Osteoblast (primary cell): ENCODE results near the gene AATK. TPM values are rescaled to one million over a fixed set of nuclear protein-coding genes. Genes with fewer than 3 reads are reported as not detected.

Experiments used
- DNase-seq: peaks from one replicate; pipeline ENCODE4 v3.0.0; 2011; ENCODE audit warnings: low spot score, mixed read lengths; ENCODE audit not compliant: insufficient read length; ENCODE audit errors: missing footprints
- H2AFZ ChIP-seq: 2 replicates; pipeline ENCODE4 v1.6.0; 2011; ENCODE audit warnings: mild to moderate bottlenecking, low read length
- H3K27ac ChIP-seq: 2 replicates; pipeline ENCODE4 v1.5.1; 2011; ENCODE audit warnings: mild to moderate bottlenecking, low read depth, low read length, moderate library complexity
- H3K27me3 ChIP-seq: 2 replicates; pipeline ENCODE4 v1.6.0; 2012; ENCODE audit warnings: mild to moderate bottlenecking, control low read depth, inconsistent platforms, low read length, moderate library complexity; ENCODE audit not compliant: insufficient read depth
- H3K36me3 ChIP-seq: 2 replicates; pipeline ENCODE4 v1.5.1; 2011; ENCODE audit warnings: mild to moderate bottlenecking, low read length, control low read depth, moderate library complexity; ENCODE audit not compliant: insufficient read depth
- H3K4me1 ChIP-seq: 2 replicates; pipeline ENCODE4 v1.5.1; 2011; ENCODE audit warnings: mild to moderate bottlenecking, low read length, control low read depth, moderate library complexity; ENCODE audit not compliant: insufficient read depth
- H3K4me2 ChIP-seq: 2 replicates; pipeline ENCODE4 v1.6.0; 2011; ENCODE audit warnings: mild to moderate bottlenecking, low read length; ENCODE audit not compliant: insufficient read depth
- H3K4me3 ChIP-seq: fragments of 200-600 bp; sonication (generic); 3 replicates; pipeline ENCODE4 v1.5.1; 2012; ENCODE audit warnings: mild to moderate bottlenecking, low read length, inconsistent platforms; ENCODE audit not compliant: insufficient read depth
- H3K79me2 ChIP-seq: 2 replicates; pipeline ENCODE4 v1.6.0; 2012; ENCODE audit warnings: mild to moderate bottlenecking, low read length, control low read depth, inconsistent platforms; ENCODE audit not compliant: insufficient read depth
- H3K9me3 ChIP-seq: 2 replicates; pipeline ENCODE4 v1.5.1; 2011; ENCODE audit warnings: low read depth, low read length, control low read depth
- H4K20me1 ChIP-seq: 2 replicates; pipeline ENCODE4 v1.6.0; 2012; ENCODE audit warnings: mild to moderate bottlenecking, low read length, control low read depth; ENCODE audit not compliant: insufficient read depth
- total RNA-seq: library from RNA; depleted of rRNA; stranded (reverse); fragments of >200 nt; gene quantifications from 2 replicates; pipeline ENCODE4 v1.2.3, GENCODE V29; 2012
- TF ChIP-seq, protein P1 (sequence below): IDR thresholded peaks from 2 replicates; pipeline ENCODE4 v1.5.1; 2011; ENCODE audit warnings: mild to moderate bottlenecking, low read depth, low read length, moderate library complexity; ENCODE audit errors: extremely low read depth

The AATK gene
- total RNA-seq, 1 donor, result under 0.01 TPM

DNA sequence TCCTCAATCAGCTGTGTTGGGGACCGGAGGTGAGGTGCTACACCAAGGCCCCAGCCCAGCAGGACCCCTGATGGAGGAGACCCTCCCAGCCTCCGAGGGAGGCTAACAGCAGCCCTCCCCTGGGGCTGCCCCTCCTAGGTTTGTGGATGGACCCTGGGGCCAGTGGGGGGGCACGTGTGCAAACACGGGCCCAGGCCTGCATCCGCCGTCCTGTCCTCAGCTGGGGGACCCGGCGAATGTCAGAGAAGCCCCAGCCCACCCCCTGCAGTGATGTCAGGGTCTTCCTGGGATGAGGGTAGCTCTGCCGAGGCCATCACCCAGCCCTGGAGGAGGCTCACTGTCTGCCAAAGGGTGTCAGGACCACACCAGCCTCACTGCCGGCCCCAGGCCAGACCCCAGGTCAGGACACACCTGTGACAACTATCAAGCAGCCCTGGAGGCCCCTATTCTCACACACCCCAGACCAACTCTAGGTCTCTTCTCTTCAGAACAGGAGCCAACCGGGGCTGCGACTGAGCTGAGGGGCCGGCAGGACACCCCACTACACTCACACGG is 30.0 kb upstream of the AATK start:
- no peak overlapping the region for H3K27ac ChIP-seq
- H3K4me3 ChIP-seq, result no peak overlapping the region
- no peaks in the 10 kb centered on the region for H3K36me3 ChIP-seq
- TF ChIP-seq, protein P1, sequence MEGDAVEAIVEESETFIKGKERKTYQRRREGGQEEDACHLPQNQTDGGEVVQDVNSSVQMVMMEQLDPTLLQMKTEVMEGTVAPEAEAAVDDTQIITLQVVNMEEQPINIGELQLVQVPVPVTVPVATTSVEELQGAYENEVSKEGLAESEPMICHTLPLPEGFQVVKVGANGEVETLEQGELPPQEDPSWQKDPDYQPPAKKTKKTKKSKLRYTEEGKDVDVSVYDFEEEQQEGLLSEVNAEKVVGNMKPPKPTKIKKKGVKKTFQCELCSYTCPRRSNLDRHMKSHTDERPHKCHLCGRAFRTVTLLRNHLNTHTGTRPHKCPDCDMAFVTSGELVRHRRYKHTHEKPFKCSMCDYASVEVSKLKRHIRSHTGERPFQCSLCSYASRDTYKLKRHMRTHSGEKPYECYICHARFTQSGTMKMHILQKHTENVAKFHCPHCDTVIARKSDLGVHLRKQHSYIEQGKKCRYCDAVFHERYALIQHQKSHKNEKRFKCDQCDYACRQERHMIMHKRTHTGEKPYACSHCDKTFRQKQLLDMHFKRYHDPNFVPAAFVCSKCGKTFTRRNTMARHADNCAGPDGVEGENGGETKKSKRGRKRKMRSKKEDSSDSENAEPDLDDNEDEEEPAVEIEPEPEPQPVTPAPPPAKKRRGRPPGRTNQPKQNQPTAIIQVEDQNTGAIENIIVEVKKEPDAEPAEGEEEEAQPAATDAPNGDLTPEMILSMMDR, result no peak
- H3K79me2 ChIP-seq, result no peaks in the 10 kb centered on the region
- no peak for DNase-seq
- no peaks in the 10 kb centered on the region for H4K20me1 ChIP-seq
- no peak overlapping the region for H3K4me2 ChIP-seq
- no peaks in the 10 kb centered on the region for H3K4me1 ChIP-seq
- H3K27me3 ChIP-seq, result no peaks in the 10 kb centered on the region
- no peaks in the 10 kb centered on the region for H3K9me3 ChIP-seq
- H2AFZ ChIP-seq, result no peak overlapping the region

DNA sequence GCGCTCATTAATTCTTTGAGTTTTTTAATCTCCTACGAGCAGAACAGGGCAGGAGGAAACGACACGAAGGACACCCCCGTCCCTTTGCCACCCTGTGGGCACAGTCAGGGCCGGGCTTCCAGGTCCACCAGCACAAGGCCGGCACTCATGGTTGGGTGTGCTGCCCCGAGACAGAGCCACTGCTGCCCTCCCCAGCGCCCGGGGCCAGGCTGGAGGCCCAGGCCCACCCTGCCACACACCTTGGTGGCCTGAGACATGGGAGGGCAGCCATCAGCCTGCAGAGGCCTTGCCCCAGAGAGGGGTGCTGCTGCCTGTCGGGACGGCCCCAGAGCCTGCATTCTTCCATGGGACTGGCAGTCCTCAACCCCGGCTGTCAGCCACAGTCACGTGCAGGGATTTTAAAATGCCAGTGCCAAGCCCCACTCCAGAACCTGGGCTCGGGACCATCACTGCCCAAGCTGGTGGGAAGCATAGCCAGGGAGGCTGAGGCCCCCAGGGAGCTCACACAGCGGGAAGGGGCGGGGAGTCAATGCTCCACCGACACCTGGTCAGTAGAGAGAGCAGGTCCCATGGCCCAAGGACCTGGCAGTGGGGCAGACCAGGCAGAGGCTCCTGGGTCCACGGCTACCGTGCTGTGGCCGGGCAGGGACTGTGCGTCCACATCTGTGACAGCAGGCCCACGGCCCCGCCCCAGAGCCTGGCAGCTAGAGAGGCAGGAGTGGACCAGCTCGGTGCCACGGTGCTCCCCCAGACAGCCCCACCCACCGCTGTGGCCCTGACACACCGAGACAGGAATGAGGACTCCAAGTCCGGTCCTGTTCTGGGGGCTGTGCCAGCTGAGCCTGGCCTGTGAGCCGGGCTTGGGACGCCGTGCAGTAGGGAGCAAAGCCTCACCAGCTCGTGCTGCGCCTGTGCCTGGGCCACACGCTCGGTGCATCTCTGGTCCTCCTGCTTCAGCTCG is 29.2 kb upstream of the AATK start:
- no peak overlapping the region for H3K4me2 ChIP-seq
- no peaks in the 10 kb centered on the region for H3K9me3 ChIP-seq
- H3K27ac ChIP-seq, result no peak overlapping the region
- no peaks in the 10 kb centered on the region for H4K20me1 ChIP-seq
- TF ChIP-seq, protein P1, result no peak
- H2AFZ ChIP-seq, result no peak overlapping the region
- H3K79me2 ChIP-seq, result no peaks in the 10 kb centered on the region
- H3K4me3 ChIP-seq, result no peak overlapping the region
- no peak for DNase-seq
- no peaks in the 10 kb centered on the region for H3K27me3 ChIP-seq
- no peaks in the 10 kb centered on the region for H3K4me1 ChIP-seq
- H3K36me3 ChIP-seq, result no peaks in the 10 kb centered on the region

DNA sequence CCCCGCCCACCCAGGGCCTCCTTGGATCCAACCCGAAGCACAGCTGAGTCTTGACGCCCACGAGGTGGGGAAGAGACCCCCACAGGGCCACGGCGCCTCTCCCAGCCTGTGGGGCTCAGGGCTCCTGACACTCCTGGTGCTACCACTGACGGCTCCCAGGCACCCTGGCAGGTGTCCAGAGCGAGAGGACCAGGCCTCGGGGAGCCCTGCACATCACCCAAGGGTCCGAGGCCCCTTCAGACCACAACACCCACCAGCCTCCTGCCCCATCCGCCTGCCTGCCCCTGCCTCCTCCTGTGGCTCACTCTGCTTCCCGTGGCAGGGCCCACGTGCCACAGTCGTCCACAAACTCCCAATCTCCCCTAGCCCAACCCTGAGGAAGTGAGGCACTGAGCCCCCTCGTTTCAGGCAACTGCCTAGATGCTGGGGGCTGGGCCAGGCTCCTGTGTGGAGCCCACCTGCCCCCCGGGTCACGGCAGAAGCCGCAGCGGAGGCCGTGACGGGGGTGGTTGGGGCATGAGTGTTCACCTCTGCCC is 28.3 kb upstream of the AATK start:
- H3K36me3 ChIP-seq, result no peaks in the 10 kb centered on the region
- H2AFZ ChIP-seq, result no peak overlapping the region
- no peak overlapping the region for H3K4me2 ChIP-seq
- DNase-seq, result no peak
- TF ChIP-seq, protein P1, result no peak
- no peak overlapping the region for H3K4me3 ChIP-seq
- no peaks in the 10 kb centered on the region for H4K20me1 ChIP-seq
- no peaks in the 10 kb centered on the region for H3K79me2 ChIP-seq
- H3K27ac ChIP-seq, result no peak overlapping the region
- no peaks in the 10 kb centered on the region for H3K27me3 ChIP-seq
- no peaks in the 10 kb centered on the region for H3K9me3 ChIP-seq
- H3K4me1 ChIP-seq, result no peaks in the 10 kb centered on the region
